ENCODE results near the gene EIF2B2. TPM values are rescaled to one million over a fixed set of nuclear protein-coding genes. Genes with fewer than 3 reads are reported as not detected.
A peak's percentile ranks its signal among the peaks of the same experiment; 100 is the strongest.

Gene EIF2B2
- total RNA-seq, 1 experiment from 2014 or later, result 50.5 TPM

DNA sequence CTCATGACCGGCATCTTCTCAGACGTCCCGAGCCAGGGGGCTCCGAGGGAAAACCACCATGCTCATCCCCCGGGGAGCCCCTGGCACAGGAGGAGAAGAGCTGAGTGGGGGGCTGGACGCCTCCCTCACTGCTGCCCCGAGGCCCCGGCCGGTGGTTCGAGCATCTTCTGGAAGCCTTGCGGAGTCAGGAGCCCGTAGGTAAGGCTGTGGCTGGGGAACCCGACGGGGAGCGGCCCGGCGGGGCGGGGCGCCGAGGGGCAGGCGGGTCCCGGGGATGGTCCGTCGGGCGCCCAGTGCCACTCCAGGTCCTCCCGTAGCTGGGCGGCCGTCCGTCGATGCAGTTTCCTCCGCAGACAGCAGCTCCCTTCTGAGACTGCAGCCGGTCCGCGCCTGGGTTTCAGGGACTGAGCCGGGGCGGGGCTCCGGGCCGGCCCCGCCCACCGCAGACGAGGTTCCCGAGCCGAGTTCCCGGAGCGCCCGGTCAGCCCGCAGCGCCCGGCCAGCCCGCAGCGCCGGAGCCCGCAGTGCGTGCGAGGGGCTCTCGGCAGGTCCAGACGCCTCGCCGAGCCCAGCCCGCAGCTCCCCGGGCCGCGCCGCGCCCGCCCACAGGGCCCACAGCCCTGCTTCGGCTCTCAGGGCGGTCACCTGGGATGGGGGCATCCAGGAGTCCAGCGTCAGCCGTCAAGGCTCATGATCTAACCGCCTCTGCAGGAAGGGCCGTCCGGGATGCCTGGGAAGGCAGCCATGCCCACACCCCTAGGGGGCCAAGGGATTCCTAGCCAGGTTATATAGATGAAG is 47.3 kb upstream of the EIF2B2 start, which contains the start of gene PGF (continued):
- TF ChIP-seq, protein P1, sequence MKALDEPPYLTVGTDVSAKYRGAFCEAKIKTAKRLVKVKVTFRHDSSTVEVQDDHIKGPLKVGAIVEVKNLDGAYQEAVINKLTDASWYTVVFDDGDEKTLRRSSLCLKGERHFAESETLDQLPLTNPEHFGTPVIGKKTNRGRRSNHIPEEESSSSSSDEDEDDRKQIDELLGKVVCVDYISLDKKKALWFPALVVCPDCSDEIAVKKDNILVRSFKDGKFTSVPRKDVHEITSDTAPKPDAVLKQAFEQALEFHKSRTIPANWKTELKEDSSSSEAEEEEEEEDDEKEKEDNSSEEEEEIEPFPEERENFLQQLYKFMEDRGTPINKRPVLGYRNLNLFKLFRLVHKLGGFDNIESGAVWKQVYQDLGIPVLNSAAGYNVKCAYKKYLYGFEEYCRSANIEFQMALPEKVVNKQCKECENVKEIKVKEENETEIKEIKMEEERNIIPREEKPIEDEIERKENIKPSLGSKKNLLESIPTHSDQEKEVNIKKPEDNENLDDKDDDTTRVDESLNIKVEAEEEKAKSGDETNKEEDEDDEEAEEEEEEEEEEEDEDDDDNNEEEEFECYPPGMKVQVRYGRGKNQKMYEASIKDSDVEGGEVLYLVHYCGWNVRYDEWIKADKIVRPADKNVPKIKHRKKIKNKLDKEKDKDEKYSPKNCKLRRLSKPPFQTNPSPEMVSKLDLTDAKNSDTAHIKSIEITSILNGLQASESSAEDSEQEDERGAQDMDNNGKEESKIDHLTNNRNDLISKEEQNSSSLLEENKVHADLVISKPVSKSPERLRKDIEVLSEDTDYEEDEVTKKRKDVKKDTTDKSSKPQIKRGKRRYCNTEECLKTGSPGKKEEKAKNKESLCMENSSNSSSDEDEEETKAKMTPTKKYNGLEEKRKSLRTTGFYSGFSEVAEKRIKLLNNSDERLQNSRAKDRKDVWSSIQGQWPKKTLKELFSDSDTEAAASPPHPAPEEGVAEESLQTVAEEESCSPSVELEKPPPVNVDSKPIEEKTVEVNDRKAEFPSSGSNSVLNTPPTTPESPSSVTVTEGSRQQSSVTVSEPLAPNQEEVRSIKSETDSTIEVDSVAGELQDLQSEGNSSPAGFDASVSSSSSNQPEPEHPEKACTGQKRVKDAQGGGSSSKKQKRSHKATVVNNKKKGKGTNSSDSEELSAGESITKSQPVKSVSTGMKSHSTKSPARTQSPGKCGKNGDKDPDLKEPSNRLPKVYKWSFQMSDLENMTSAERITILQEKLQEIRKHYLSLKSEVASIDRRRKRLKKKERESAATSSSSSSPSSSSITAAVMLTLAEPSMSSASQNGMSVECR (CRISPR knock-in tag; IDR thresholded peaks at IDR 0.05; ENCODE audit: borderline replicate concordance), result no peak
- TF ChIP-seq, protein P2, sequence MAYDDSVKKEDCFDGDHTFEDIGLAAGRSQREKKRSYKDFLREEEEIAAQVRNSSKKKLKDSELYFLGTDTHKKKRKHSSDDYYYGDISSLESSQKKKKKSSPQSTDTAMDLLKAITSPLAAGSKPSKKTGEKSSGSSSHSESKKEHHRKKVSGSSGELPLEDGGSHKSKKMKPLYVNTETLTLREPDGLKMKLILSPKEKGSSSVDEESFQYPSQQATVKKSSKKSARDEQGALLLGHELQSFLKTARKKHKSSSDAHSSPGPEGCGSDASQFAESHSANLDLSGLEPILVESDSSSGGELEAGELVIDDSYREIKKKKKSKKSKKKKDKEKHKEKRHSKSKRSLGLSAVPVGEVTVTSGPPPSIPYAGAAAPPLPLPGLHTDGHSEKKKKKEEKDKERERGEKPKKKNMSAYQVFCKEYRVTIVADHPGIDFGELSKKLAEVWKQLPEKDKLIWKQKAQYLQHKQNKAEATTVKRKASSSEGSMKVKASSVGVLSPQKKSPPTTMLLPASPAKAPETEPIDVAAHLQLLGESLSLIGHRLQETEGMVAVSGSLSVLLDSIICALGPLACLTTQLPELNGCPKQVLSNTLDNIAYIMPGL (CRISPR knock-in tag; IDR thresholded peaks at IDR 0.05), result no peak; the same call in 1 of the 2 replicates
- TF ChIP-seq PRRX2 (CRISPR knock-in tag; IDR thresholded peaks at IDR 0.05), result no peak
- TF ChIP-seq FOXP1 (CRISPR knock-in tag; IDR thresholded peaks at IDR 0.05; ENCODE audit: borderline replicate concordance), result no peak
- TF ChIP-seq NR2C2 (CRISPR knock-in tag; IDR thresholded peaks at IDR 0.05), result no peak
- TF ChIP-seq JAZF1 (CRISPR knock-in tag; IDR thresholded peaks at IDR 0.05), result no peak
- no peak for TF ChIP-seq ETV6 (CRISPR knock-in tag; IDR thresholded peaks at IDR 0.05)
- TF ChIP-seq SP1 (CRISPR knock-in tag; conservative IDR thresholded peaks at IDR 0.05), result 0 out of 2 replicates have a peak, but pooled peaks have one; percentile 12
- TF ChIP-seq, protein P3, sequence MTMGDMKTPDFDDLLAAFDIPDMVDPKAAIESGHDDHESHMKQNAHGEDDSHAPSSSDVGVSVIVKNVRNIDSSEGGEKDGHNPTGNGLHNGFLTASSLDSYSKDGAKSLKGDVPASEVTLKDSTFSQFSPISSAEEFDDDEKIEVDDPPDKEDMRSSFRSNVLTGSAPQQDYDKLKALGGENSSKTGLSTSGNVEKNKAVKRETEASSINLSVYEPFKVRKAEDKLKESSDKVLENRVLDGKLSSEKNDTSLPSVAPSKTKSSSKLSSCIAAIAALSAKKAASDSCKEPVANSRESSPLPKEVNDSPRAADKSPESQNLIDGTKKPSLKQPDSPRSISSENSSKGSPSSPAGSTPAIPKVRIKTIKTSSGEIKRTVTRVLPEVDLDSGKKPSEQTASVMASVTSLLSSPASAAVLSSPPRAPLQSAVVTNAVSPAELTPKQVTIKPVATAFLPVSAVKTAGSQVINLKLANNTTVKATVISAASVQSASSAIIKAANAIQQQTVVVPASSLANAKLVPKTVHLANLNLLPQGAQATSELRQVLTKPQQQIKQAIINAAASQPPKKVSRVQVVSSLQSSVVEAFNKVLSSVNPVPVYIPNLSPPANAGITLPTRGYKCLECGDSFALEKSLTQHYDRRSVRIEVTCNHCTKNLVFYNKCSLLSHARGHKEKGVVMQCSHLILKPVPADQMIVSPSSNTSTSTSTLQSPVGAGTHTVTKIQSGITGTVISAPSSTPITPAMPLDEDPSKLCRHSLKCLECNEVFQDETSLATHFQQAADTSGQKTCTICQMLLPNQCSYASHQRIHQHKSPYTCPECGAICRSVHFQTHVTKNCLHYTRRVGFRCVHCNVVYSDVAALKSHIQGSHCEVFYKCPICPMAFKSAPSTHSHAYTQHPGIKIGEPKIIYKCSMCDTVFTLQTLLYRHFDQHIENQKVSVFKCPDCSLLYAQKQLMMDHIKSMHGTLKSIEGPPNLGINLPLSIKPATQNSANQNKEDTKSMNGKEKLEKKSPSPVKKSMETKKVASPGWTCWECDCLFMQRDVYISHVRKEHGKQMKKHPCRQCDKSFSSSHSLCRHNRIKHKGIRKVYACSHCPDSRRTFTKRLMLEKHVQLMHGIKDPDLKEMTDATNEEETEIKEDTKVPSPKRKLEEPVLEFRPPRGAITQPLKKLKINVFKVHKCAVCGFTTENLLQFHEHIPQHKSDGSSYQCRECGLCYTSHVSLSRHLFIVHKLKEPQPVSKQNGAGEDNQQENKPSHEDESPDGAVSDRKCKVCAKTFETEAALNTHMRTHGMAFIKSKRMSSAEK (CRISPR knock-in tag; IDR thresholded peaks at IDR 0.05; ENCODE audit: borderline replicate concordance), result no peak
- TF ChIP-seq MYBL2 (CRISPR knock-in tag; IDR thresholded peaks at IDR 0.05), result no peak
- TF ChIP-seq, protein P4, sequence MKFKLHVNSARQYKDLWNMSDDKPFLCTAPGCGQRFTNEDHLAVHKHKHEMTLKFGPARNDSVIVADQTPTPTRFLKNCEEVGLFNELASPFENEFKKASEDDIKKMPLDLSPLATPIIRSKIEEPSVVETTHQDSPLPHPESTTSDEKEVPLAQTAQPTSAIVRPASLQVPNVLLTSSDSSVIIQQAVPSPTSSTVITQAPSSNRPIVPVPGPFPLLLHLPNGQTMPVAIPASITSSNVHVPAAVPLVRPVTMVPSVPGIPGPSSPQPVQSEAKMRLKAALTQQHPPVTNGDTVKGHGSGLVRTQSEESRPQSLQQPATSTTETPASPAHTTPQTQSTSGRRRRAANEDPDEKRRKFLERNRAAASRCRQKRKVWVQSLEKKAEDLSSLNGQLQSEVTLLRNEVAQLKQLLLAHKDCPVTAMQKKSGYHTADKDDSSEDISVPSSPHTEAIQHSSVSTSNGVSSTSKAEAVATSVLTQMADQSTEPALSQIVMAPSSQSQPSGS (CRISPR knock-in tag; IDR thresholded peaks at IDR 0.05; ENCODE audit: borderline replicate concordance, low read depth), result no peak
- TF ChIP-seq ZNF396 (CRISPR knock-in tag; IDR thresholded peaks at IDR 0.05; ENCODE audit: borderline replicate concordance), result no peak
- no peak for TF ChIP-seq SMAD3 (CRISPR knock-in tag; IDR thresholded peaks at IDR 0.05; ENCODE audit: borderline replicate concordance)
- no peak for TF ChIP-seq NFYB (CRISPR knock-in tag; conservative IDR thresholded peaks at IDR 0.05; ENCODE audit: low read depth)
- TF ChIP-seq, protein P5, sequence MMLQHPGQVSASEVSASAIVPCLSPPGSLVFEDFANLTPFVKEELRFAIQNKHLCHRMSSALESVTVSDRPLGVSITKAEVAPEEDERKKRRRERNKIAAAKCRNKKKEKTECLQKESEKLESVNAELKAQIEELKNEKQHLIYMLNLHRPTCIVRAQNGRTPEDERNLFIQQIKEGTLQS (CRISPR knock-in tag; conservative IDR thresholded peaks at IDR 0.05), result no peak
- TF ChIP-seq ATF1 (CRISPR knock-in tag; IDR thresholded peaks at IDR 0.05), result no peak
- TF ChIP-seq ZNF263 (CRISPR knock-in tag; IDR thresholded peaks at IDR 0.05; ENCODE audit: low read depth), result no peak
- no peak for TF ChIP-seq FOXP4 (CRISPR knock-in tag; IDR thresholded peaks at IDR 0.05)
- no peak for TF ChIP-seq SOX15 (CRISPR knock-in tag; IDR thresholded peaks at IDR 0.05)
- TF ChIP-seq SMAD4 (CRISPR knock-in tag; IDR thresholded peaks at IDR 0.05), result no peak
- TF ChIP-seq, protein P6, sequence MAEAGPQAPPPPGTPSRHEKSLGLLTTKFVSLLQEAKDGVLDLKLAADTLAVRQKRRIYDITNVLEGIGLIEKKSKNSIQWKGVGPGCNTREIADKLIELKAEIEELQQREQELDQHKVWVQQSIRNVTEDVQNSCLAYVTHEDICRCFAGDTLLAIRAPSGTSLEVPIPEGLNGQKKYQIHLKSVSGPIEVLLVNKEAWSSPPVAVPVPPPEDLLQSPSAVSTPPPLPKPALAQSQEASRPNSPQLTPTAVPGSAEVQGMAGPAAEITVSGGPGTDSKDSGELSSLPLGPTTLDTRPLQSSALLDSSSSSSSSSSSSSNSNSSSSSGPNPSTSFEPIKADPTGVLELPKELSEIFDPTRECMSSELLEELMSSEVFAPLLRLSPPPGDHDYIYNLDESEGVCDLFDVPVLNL (CRISPR knock-in tag; IDR thresholded peaks at IDR 0.05; ENCODE audit: borderline replicate concordance, low read depth), result no peak

Measured in WTC11 (cell line).